GM12878 (cell line): ENCODE data around the gene PSAP. TPM values are rescaled to one million over a fixed set of nuclear protein-coding genes. Genes with fewer than 3 reads are reported as not detected.

Experiments used
- ATAC-seq: fragments of 200-7000 bp; cut with Tn5 transposase; 3 replicates; pipeline ENCODE4 v1.9.1; 2020; ENCODE audit warnings: mild to moderate bottlenecking, moderate library complexity
- BruUV-seq: library from RNA; stranded (reverse); fragments of 400-500 nt; replicated peaks from 2 replicates; lab custom pipeline; 2021; lab: Mats Ljungman, UMichigan
- CTCF ChIA-PET: fragments of 300-600 bp; sonication (Branson Sonifier 250); formaldehyde crosslinking; extraction: SDS; loops from one replicate; lab custom pipeline; 2021; ENCODE audit warnings: inconsistent platforms; lab: Yijun Ruan, JAX
- POLR2A ChIA-PET: fragments of 350-600 bp; formaldehyde crosslinking; extraction: SDS; loops from one replicate; lab custom pipeline; 2021; ENCODE audit warnings: inconsistent platforms; lab: Charles Lee
- RAD21 ChIA-PET: fragments of 300-600 bp; sonication (Branson Sonifier 250); formaldehyde crosslinking; loops from one replicate; lab custom pipeline; 2023; ENCODE audit warnings: antibody characterized with exemption; ENCODE audit not compliant: unreplicated experiment; lab: Charles Lee
- SMC1A ChIA-PET: fragments of 300-600 bp; sonication (Branson Sonifier 250); formaldehyde crosslinking; loops from one replicate; lab custom pipeline; 2023; ENCODE audit not compliant: unreplicated experiment, uncharacterized antibody; lab: Charles Lee
- DNase-seq: peaks from one replicate; pipeline ENCODE4 v3.0.0-alpha.2; 2011; ENCODE audit warnings: low read depth, low spot score
- FAIRE-seq: peaks from 3 replicates; lab custom pipeline; 2011; peaks lifted over from hg19 to GRCh38; lab: Jason Lieb, UNC
- H2AFZ ChIP-seq: 2 replicates; pipeline ENCODE4 v1.6.0; 2011; ENCODE audit warnings: low read depth, low read length, control low read depth; ENCODE audit not compliant: control insufficient read depth
- H3K27ac ChIP-seq: 2 replicates; pipeline ENCODE4 v1.5.1; 2011; ENCODE audit warnings: control low read depth; ENCODE audit not compliant: control insufficient read depth, insufficient read depth
- H3K27me3 ChIP-seq, 2 experiments: replicated peaks in 1 of 2; 2 replicates each; pipeline versions ENCODE4 v1.6.0 to v1.6.1; 2011; ENCODE audit warnings: low read length in 1 of 2; ENCODE audit not compliant: control insufficient read depth in 2 of 2, insufficient read depth in 2 of 2
- H3K36me3 ChIP-seq, 2 experiments: 2 replicates each; pipeline ENCODE4 v1.5.1; 2011; ENCODE audit warnings: low read length in 1 of 2; ENCODE audit not compliant: control insufficient read depth in 2 of 2, insufficient read depth in 2 of 2
- H3K4me1 ChIP-seq: 2 replicates; pipeline ENCODE4 v1.6.1; 2011; ENCODE audit warnings: mild to moderate bottlenecking, low read length, moderate library complexity, mixed read lengths; ENCODE audit not compliant: control insufficient read depth, insufficient read depth
- H3K4me2 ChIP-seq: 2 replicates; pipeline ENCODE4 v1.6.0; 2011; ENCODE audit warnings: control low read depth; ENCODE audit not compliant: control insufficient read depth, insufficient read depth
- H3K4me3 ChIP-seq: fragments of 200-600 bp; sonication (generic); 2 replicates; pipeline ENCODE4 v1.5.1; 2016
- H3K79me2 ChIP-seq: 2 replicates; pipeline ENCODE4 v1.6.0; 2011; ENCODE audit warnings: low read length; ENCODE audit not compliant: control insufficient read depth, insufficient read depth
- H3K9ac ChIP-seq: 2 replicates; pipeline ENCODE4 v1.8.0; 2011; ENCODE audit warnings: low read length, control low read depth, mixed read lengths; ENCODE audit not compliant: control insufficient read depth, insufficient read depth
- H3K9me3 ChIP-seq: replicated peaks from 3 replicates; pipeline ENCODE4 v1.5.1; 2011; ENCODE audit warnings: mild to moderate bottlenecking, low read length; ENCODE audit not compliant: control insufficient read depth, insufficient read depth
- H4K20me1 ChIP-seq: 2 replicates; pipeline ENCODE4 v1.6.0; 2011; ENCODE audit not compliant: control insufficient read depth, insufficient read depth
- ATF7 ChIP-seq: fragments of 450-650 bp; IDR thresholded peaks from 2 replicates; pipeline ENCODE4 v1.6.1; 2016; ENCODE audit warnings: low read depth, mild to moderate bottlenecking
- BHLHE40 ChIP-seq, 2 experiments: fragments of 450-650 bp in 1 of 2; IDR thresholded peaks; 2 replicates each; pipeline ENCODE4 v1.6.1; 2011 to 2017; ENCODE audit warnings: low read depth in 2 of 2, borderline replicate concordance in 1 of 2, improper control_type of control experiment in 1 of 2, low read length in 1 of 2, mild to moderate bottlenecking in 1 of 2
- CBFB ChIP-seq: IDR thresholded peaks from 2 replicates; pipeline ENCODE4 v1.6.1; 2016; ENCODE audit warnings: antibody characterized with exemption, low read depth
- CHD2 ChIP-seq: IDR thresholded peaks from 2 replicates; pipeline ENCODE4 v1.6.1; 2011; ENCODE audit warnings: low read depth, low read length, improper control_type of control experiment, borderline replicate concordance
- E2F4 ChIP-seq: IDR thresholded peaks from 2 replicates; pipeline ENCODE4 v1.6.1; 2012; ENCODE audit warnings: low read depth, low read length, improper control_type of control experiment
- EED ChIP-seq: sonication (generic); IDR thresholded peaks from 2 replicates; pipeline ENCODE4 v1.6.1; 2016; ENCODE audit warnings: antibody characterized with exemption, low read depth
- IRF3 ChIP-seq: fragments of 450-650 bp; IDR thresholded peaks from 2 replicates; pipeline ENCODE4 v1.6.1; 2014; ENCODE audit warnings: mild to moderate bottlenecking
- JUNB ChIP-seq: IDR thresholded peaks from 2 replicates; pipeline ENCODE4 v1.6.1; 2016; ENCODE audit warnings: antibody characterized with exemption, mild to moderate bottlenecking
- JUND ChIP-seq: IDR thresholded peaks from 2 replicates; pipeline ENCODE4 v1.6.1; 2012; ENCODE audit warnings: low read depth, mild to moderate bottlenecking, low read length, improper control_type of control experiment, moderate library complexity
- LARP7 ChIP-seq: fragments of 450-650 bp; IDR thresholded peaks from 2 replicates; pipeline ENCODE4 v1.6.1; 2017; ENCODE audit warnings: mild to moderate bottlenecking
- MLLT1 ChIP-seq: fragments of 450-650 bp; IDR thresholded peaks from 2 replicates; pipeline ENCODE4 v1.6.1; 2016; ENCODE audit warnings: mild to moderate bottlenecking
- NR2C2 ChIP-seq: IDR thresholded peaks from 2 replicates; pipeline ENCODE4 v1.6.1; 2011; ENCODE audit warnings: borderline replicate concordance, low read depth; ENCODE audit not compliant: control insufficient read depth, insufficient read length
- RFX5 ChIP-seq: IDR thresholded peaks from 2 replicates; pipeline ENCODE4 v1.6.1; 2011; ENCODE audit warnings: low read depth, low read length, improper control_type of control experiment
- SMARCA5 ChIP-seq: fragments of 450-650 bp; IDR thresholded peaks from 2 replicates; pipeline ENCODE4 v1.6.1; 2017; ENCODE audit warnings: mild to moderate bottlenecking
- SMC3 ChIP-seq: IDR thresholded peaks from 2 replicates; pipeline ENCODE4 v1.6.1; 2011; ENCODE audit warnings: low read length, improper control_type of control experiment, borderline replicate concordance
- SRF ChIP-seq, 2 experiments: IDR thresholded peaks; 2 replicates each; pipeline ENCODE4 v1.6.1; 2011; ENCODE audit warnings: low read depth in 2 of 2, low read length in 2 of 2, mild to moderate bottlenecking in 1 of 2, moderate library complexity in 1 of 2
- STAT3 ChIP-seq: IDR thresholded peaks from 2 replicates; pipeline ENCODE4 v1.6.1; 2011; ENCODE audit warnings: low read depth, low read length, improper control_type of control experiment
- TARDBP ChIP-seq: IDR thresholded peaks from 2 replicates; pipeline ENCODE4 v1.6.1; 2016; ENCODE audit warnings: borderline replicate concordance
- WGBS: methylation state at CpG from one replicate; pipeline ENCODE4 v1.1.6; 2016; ENCODE audit warnings: low lambda C conversion rate; ENCODE audit not compliant: insufficient replicate concordance, insufficient coverage; ENCODE audit errors: missing lambda C conversion rate; 5-methylcytosine and 5-hydroxymethylcytosine counted together
- in situ Hi-C: fragments of 300-500 bp; cut with MboI; formaldehyde crosslinking; loops from 9 replicates; pipeline ENCODE4 v1.14.3; 2018; ENCODE audit warnings: mixed read lengths
- intact Hi-C: fragments of 100-400 bp; cut with micrococcal nuclease; formaldehyde crosslinking; loops from one replicate; pipeline ENCODE4 v1.14.2; 2022; ENCODE audit not compliant: unreplicated experiment
- polyA plus RNA-seq, 11 experiments: library from polyadenylated mRNA; depleted of rRNA in 4 of 11; unstranded in 6 of 11; stranded (reverse) in 5 of 11; fragments of >200 nt; fragmentation: Nextera tagmentation in 4 of 11; fragmentation: Illumina TruSeq in 1 of 11; extraction: Ambion mirVana in 4 of 11; extraction: Trizol in 1 of 11; gene quantifications; 1 replicate in 1 of 11; 2 replicates in 10 of 11; pipeline versions ENCODE4 v1.2.1 to v1.2.3, GENCODE V29; 2011 to 2016; ENCODE audit warnings: inconsistent platforms in 2 of 11, missing spikeins in 2 of 11, low read depth in 1 of 11
- total RNA-seq, 4 experiments: library from RNA; depleted of rRNA in 3 of 4; stranded (reverse); fragments of >200 nt in 3 of 4; fragmentation: Illumina TruSeq in 1 of 4; extraction: Trizol in 1 of 4; gene quantifications; 2 replicates each; pipeline versions ENCODE4 v1.2.1 to v1.2.3, GENCODE V29; 2013 to 2021

PSAP gene
- total and polyA plus RNA-seq, 10 of the 15 experiments (the other 5 are each of a cell fraction or from before 2014, with no cell fraction given) = 178 to 336 (median 286) TPM

GRCh38 chr10:71857934-71858890 is 7.2 kb upstream of the PSAP start (continued):
- peak; percentile 15 for TF ChIP-seq NR2C2
- TF ChIP-seq SMC3 = no peak
- no peak for TF ChIP-seq SMARCA5
- no peak for TF ChIP-seq TARDBP
- peak; percentile 79 for TF ChIP-seq MLLT1
- no peak for TF ChIP-seq BHLHE40 (IDR thresholded peaks at IDR 0.05; ENCODE audit: borderline replicate concordance in 1 of 2, low read depth in 2 of 2, low read length in 1 of 2)
- TF ChIP-seq SRF (IDR thresholded peaks at IDR 0.05; ENCODE audit: low read depth in 2 of 2, low read length in 2 of 2) = peak in 1 of 2 experiments; percentile 68; a peak in 1 of 4 replicates
- TF ChIP-seq, all 136 proteins: peak for 3

GRCh38 chr10:71856619-71857018 is 5.6 kb upstream of the PSAP start:
- in situ Hi-C loops (no loop called here), intact Hi-C loops (no loop called here)
- FAIRE-seq (no peak), ATAC-seq (no peak), DNase-seq (no peak)
- Histone ChIP-seq H3K4me1 (peaks cover 30% of the 10 kb centered on the region), H3K79me2 (no peaks in the 10 kb centered on the region), H3K9ac (no peak overlapping the region), H3K4me2 (no peak overlapping the region), H2AFZ (no peak overlapping the region), H3K27ac (no peak overlapping the region), H3K4me3 (no peak overlapping the region), H3K27me3 (no peaks in the 10 kb centered on the region), H4K20me1 (no peaks in the 10 kb centered on the region), H3K9me3 (no peaks in the 10 kb centered on the region), H3K36me3 (no peaks in the 10 kb centered on the region)
- ChIA-PET POLR2A (no interaction called here), SMC1A (no interaction called here), CTCF (interaction anchor here (1.2 kb wide), 1 partner anchor 40 kb away, joined by 5 read pairs; no protein-coding TSS in a partner anchor), RAD21 (interaction anchor here (0.7 kb wide), 1 partner anchor 23 kb away, joined by 3 read pairs; no protein-coding TSS in a partner anchor)
- WGBS = 95% methylated on average over 4 of the region's 4 CpGs
- no TSS peak for BruUV-seq
- TF ChIP-seq EED (no peak), JUND (no peak), IRF3 (no peak), E2F4 (no peak), ATF7 (no peak), JUNB (no peak), CBFB (no peak), RFX5 (no peak), LARP7 (no peak), CHD2 (no peak), STAT3 (no peak)
